Measurements from ENCODE around the gene TJP2. TPM values are rescaled to one million over a fixed set of nuclear protein-coding genes. Genes with fewer than 3 reads are reported as not detected.

The TJP2 gene
- total RNA-seq, 3 donors from 2014 or later (not counting 1 experiment from before 2014, with no cell fraction given): 6.8 to 10.0 (median 9.6) TPM

GRCh38 chr9:69279733-69280132, 105.7 kb downstream of the TJP2 start:
- DNase-seq: no peak
- no peak for ATAC-seq
- Mint-ChIP-seq H3K27me3 (ENCODE audit: low read depth in 2 of 2) (peaks cover 4 to 6% of the 10 kb centered on the region in 2 donors), H3K4me1 (no peaks in the 10 kb centered on the region), H3K36me3 (no peaks in the 10 kb centered on the region), H3K27ac (no peak overlapping the region), H3K4me3 (no peak overlapping the region), H3K9me3 (peaks cover 2 to 3% of the 10 kb centered on the region in 2 donors)
- no peaks in the 10 kb centered on the region for H3K27me3 ChIP-seq (ENCODE audit: control insufficient read depth, insufficient read depth, low read length)
- H3K9me3 ChIP-seq (ENCODE audit: control insufficient read depth, insufficient read depth, low read length): no peaks in the 10 kb centered on the region
- H3K27ac ChIP-seq (ENCODE audit: low read length): no peak overlapping the region
- no peaks in the 10 kb centered on the region for H3K36me3 ChIP-seq (ENCODE audit: control insufficient read depth, insufficient read depth, low read length)
- no peaks in the 10 kb centered on the region for H3K4me1 ChIP-seq (ENCODE audit: control insufficient read depth, insufficient read depth, low read length)
- WGBS (ENCODE audit: insufficient coverage): no CpG with 5 or more reads among the region's 3 CpGs
- intact Hi-C loops (cut with micrococcal nuclease): no loop called here
- no peak for TF ChIP-seq CTCF (IDR thresholded peaks at IDR 0.05)
- H3K4me3 ChIP-seq (ENCODE audit: low read length): no peak overlapping the region

GRCh38 chr9:69283003-69283402, 108.9 kb downstream of the TJP2 start:
- no peaks in the 10 kb centered on the region for H3K36me3 Mint-ChIP-seq
- ATAC-seq: no peak
- Histone ChIP-seq H3K27ac (ENCODE audit: low read length) (no peak overlapping the region), H3K27me3 (ENCODE audit: control insufficient read depth, insufficient read depth, low read length) (no peaks in the 10 kb centered on the region), H3K4me3 (ENCODE audit: low read length) (no peak overlapping the region), H3K9me3 (ENCODE audit: control insufficient read depth, insufficient read depth, low read length) (no peaks in the 10 kb centered on the region), H3K36me3 (ENCODE audit: control insufficient read depth, insufficient read depth, low read length) (no peaks in the 10 kb centered on the region), H3K4me1 (ENCODE audit: control insufficient read depth, insufficient read depth, low read length) (no peaks in the 10 kb centered on the region)
- no peak for DNase-seq
- intact Hi-C loops (cut with micrococcal nuclease): no loop called here
- no peaks in the 10 kb centered on the region for H3K4me1 Mint-ChIP-seq
- TF ChIP-seq CTCF (IDR thresholded peaks at IDR 0.05): no peak
- no peak overlapping the region for H3K4me3 Mint-ChIP-seq
- H3K27ac Mint-ChIP-seq: no peak overlapping the region
- H3K9me3 Mint-ChIP-seq: peaks cover 0 to 2% of the 10 kb centered on the region in 2 donors
- 80% methylated on average over 2 of the region's 2 CpGs for WGBS (ENCODE audit: insufficient coverage)
- H3K27me3 Mint-ChIP-seq (ENCODE audit: low read depth in 2 of 2): peaks cover 6 to 10% of the 10 kb centered on the region in 2 donors

- no peaks in the 10 kb centered on the region for H3K27me3 ChIP-seq (ENCODE audit: control insufficient read depth, insufficient read depth, low read length)
- Mint-ChIP-seq H3K36me3 (no peaks in the 10 kb centered on the region), H3K27me3 (ENCODE audit: low read depth in 2 of 2) (peaks cover 11 to 12% of the 10 kb centered on the region in 2 donors), H3K4me3 (no peak overlapping the region), H3K27ac (no peak overlapping the region), H3K4me1 (no peaks in the 10 kb centered on the region), H3K9me3 (no peaks in the 10 kb centered on the region)
- DNase-seq (no peak), ATAC-seq (no peak)
- H3K9me3 ChIP-seq (ENCODE audit: control insufficient read depth, insufficient read depth, low read length): no peaks in the 10 kb centered on the region
- H3K36me3 ChIP-seq (ENCODE audit: control insufficient read depth, insufficient read depth, low read length): no peaks in the 10 kb centered on the region
- H3K4me3 ChIP-seq (ENCODE audit: low read length): no peak overlapping the region
- no peaks in the 10 kb centered on the region for H3K4me1 ChIP-seq (ENCODE audit: control insufficient read depth, insufficient read depth, low read length)
- intact Hi-C loops (cut with micrococcal nuclease): no loop called here
- TF ChIP-seq CTCF (IDR thresholded peaks at IDR 0.05): no peak
- H3K27ac ChIP-seq (ENCODE audit: low read length): no peak overlapping the region
- WGBS (ENCODE audit: insufficient coverage): 100% methylated on average over 1 of the region's 3 CpGs
Observed at GRCh38 chr9:69292078-69292477, 118.0 kb downstream of the TJP2 start.

- H3K9me3 ChIP-seq (ENCODE audit: control insufficient read depth, insufficient read depth, low read length): no peaks in the 10 kb centered on the region
- no peak overlapping the region for H3K4me3 ChIP-seq (ENCODE audit: low read length)
- no peaks in the 10 kb centered on the region for H3K9me3 Mint-ChIP-seq
- H3K27me3 Mint-ChIP-seq (ENCODE audit: low read depth in 2 of 2): peaks cover 4 to 12% of the 10 kb centered on the region in 2 donors
- ATAC-seq: no peak
- H3K36me3 Mint-ChIP-seq: no peaks in the 10 kb centered on the region
- H3K4me3 Mint-ChIP-seq: no peak overlapping the region
- no peaks in the 10 kb centered on the region for H3K4me1 ChIP-seq (ENCODE audit: control insufficient read depth, insufficient read depth, low read length)
- no peaks in the 10 kb centered on the region for H3K27me3 ChIP-seq (ENCODE audit: control insufficient read depth, insufficient read depth, low read length)
- no peak for TF ChIP-seq CTCF (IDR thresholded peaks at IDR 0.05)
- no peak overlapping the region for H3K27ac ChIP-seq (ENCODE audit: low read length)
- H3K27ac Mint-ChIP-seq: no peak overlapping the region
- DNase-seq: no peak
- intact Hi-C loops (cut with micrococcal nuclease): no loop called here
- H3K4me1 Mint-ChIP-seq: no peaks in the 10 kb centered on the region
- WGBS (ENCODE audit: insufficient coverage): no CpG with 5 or more reads among the region's 1 CpG
- H3K36me3 ChIP-seq (ENCODE audit: control insufficient read depth, insufficient read depth, low read length): no peaks in the 10 kb centered on the region
Observed at GRCh38 chr9:69293156-69293555, 119.1 kb downstream of the TJP2 start.
